22Rv1 (cell line): Measurements from ENCODE around the gene RMP24.
"Not testable (repeated sequence)": the region's sequence is repeated elsewhere in the genome, so short reads cannot be mapped to it uniquely, and the experiment has no call there.

Experiments used
- ZFX ChIP-seq: fragments of 450-650 bp; IDR thresholded peaks from 2 replicates; pipeline ENCODE4 v1.6.1; 2017; ENCODE audit warnings: antibody characterized with exemption, borderline replicate concordance
- TF ChIP-seq, protein P1 (sequence below): fragments of 450-650 bp; IDR thresholded peaks from 2 replicates; pipeline ENCODE4 v1.5.1; 2017; ENCODE audit warnings: mild to moderate bottlenecking

DNA sequence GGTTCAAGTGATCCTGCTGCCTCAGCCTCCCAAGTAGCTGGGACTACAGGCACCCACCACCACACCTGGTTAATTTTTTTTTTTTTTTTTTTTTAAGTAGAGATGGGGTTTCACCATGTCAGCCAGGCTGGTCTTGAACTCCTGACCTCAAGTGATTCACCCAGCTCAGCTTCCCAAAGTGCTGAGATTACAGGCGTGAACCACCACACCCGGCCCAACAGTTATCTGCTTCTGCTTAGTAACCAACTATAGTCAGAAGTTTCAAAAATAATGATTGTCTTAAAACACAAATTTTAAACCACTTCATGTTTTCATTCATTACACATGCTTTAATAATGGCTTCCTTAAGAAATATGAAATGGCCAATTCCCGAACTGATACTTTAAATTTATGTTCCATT lies 51.8 kb downstream of the RMP24 start:
- TF ChIP-seq, protein P1, sequence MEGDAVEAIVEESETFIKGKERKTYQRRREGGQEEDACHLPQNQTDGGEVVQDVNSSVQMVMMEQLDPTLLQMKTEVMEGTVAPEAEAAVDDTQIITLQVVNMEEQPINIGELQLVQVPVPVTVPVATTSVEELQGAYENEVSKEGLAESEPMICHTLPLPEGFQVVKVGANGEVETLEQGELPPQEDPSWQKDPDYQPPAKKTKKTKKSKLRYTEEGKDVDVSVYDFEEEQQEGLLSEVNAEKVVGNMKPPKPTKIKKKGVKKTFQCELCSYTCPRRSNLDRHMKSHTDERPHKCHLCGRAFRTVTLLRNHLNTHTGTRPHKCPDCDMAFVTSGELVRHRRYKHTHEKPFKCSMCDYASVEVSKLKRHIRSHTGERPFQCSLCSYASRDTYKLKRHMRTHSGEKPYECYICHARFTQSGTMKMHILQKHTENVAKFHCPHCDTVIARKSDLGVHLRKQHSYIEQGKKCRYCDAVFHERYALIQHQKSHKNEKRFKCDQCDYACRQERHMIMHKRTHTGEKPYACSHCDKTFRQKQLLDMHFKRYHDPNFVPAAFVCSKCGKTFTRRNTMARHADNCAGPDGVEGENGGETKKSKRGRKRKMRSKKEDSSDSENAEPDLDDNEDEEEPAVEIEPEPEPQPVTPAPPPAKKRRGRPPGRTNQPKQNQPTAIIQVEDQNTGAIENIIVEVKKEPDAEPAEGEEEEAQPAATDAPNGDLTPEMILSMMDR: not testable (repeated sequence)
- TF ChIP-seq ZFX: not testable (repeated sequence)
